Activated CD4-positive, alpha-beta T cell treated with anti-CD3 and anti-CD28 coated beads, Interleukin-2, amount 50 U/mL, for 48 hours (primary cell): Measurements from ENCODE around the gene TM9SF1.

Source experiments
- DNase-seq, 2 experiments: peaks; one replicate each; pipeline ENCODE4 v3.0.0-alpha.2; 2020

The TM9SF1 gene

DNA sequence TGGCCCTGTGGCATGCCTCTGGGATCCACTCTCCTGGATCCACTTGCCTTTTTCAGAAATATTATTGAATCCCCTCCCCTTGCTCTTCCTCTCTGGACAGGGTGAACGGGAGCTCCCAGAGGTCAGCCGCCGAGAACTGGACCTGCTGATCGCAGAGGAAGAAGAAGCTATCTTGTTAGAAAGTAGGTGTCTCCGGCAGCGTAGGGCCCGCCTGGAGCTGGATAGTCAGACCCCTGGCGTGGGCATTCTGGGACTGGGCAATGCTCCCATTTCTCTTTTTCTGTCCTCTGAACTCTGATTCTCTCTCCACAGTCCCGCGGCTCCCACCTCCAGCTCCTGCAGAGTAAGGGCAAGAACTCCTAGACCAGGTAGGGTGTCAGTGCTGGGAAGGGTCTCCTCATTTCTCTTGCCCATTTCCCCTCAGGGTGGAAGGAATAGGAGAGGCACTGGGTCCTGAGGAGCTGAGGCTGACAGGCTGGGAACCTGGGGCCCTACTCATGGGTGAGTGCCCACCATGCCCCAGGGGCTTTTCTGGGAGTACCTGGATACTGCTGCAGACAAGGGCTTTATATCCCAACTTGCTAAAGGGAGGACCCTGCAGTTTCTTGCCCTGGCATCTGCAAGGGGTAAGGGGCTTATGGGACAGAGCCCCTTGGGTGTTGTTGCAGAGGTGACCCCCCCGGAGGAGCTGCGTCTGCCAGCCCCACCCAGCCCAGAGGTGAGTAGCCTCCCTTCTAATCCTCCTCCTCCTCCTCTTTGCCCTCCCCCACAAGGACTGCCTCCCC is 18.0 kb downstream of the TM9SF1 start:
- no peak for DNase-seq

DNA sequence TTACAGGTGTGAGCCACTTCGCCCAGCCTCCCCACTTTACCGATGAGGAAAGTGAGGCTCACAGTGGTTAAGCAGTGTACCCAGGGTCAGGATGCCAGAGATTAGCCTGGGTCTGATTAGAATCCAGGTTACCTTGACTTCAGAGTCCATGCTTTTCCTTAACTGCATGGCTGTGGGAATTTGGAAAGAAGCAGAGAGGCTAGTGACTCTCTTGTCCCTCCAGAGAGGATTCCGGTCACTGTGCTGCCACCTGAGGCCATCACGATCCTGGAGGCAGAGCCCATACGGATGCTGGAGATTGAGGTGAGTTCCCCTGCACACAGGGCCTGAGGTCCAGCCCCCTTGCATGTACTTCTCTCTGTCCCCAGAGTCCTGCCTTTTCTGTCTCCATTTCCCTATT is 18.6 kb downstream of the TM9SF1 start:
- DNase-seq: no peak

DNA sequence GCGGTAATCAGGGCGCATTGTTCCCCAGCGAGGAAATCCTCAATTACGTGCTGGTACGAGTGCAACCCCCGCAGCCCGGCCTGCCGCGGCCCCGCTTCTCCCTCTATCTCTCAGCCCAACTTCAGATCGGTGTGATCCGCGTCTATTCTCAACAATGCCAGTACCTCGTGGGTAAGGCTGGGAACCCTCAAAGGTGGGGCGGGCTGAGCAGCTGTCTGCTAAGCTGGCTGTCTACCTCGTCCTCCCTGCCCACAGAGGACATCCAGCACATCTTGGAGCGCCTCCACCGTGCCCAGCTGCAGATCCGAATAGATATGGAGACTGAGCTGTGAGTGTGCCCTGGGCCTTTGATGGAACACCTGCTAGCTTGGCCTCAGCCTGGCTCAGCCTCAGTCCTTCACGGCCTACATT is 22.4 kb downstream of the TM9SF1 start:
- DNase-seq: no peak

DNA sequence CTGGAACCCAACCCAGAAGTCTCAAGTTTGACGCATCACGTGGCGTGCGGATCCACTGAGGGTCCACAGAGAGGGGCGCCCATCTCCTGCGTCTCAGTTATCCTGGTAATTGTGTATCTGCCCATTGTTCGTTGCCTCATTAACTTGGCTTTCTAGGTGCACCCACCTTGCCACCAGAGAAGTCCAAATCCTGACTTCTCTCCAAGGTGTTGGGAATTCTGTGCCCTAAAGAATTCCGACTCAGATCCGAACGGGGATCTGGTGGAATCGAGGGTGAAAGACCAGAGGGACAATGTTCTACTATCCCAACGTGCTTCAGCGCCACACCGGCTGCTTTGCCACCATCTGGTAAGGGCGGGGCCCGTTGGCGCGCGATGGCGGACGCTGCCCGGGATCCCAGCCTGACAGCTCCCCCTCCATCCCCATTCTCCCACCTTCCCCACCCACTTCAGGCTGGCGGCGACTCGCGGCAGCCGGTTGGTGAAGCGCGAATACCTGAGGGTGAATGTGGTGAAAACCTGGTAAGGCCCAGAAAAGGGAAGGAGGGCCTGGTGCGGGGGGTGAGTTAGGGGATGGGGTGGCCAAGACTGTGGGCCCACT is 22.9 kb downstream of the TM9SF1 start:
- DNase-seq: no peak

DNA sequence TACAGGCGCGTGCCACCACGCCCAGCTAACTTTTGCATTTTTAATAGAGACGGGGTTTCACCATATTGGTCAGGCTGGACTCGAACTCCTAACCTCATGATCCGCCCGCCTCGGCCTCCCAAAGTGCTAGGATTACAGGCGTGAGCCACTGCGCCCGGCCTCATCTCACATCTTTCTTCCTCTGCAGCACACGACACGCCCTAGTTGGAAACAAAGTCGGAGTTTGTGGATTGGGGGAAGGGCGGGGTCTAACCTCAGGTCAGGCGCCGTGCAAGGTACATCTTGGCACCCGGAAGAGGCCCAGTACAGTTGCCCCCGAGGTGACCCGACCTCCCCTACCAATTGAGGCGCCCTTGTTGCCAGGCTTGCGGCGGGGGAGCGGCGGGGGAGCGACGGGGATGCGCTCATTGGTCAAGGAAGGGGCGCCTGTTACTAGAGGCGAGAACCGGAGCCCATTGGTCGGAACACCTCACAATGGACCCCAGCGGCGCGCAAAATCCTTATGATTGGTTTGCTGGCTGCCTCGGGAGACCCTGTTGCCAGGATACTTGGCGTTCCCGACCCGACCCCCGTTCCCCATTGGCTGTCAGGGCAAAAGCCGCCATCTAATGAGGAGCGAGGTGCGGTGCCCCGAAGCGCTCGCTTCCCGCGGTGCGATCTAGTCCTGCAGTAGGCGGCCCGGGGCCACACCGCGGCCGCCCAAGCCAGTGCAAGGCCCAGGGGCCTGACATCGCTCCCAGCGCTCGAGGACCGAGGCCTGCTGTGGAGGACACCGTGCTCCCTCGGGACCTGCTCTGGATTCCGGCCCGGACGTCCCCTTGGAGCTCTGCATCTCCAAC is 23.6 kb downstream of the TM9SF1 start, which contains the start of gene REC8:
Gene REC8, plus strand, starts transcription at position 659 of the 839 bp plus-strand sequence. CDS start 473 bp downstream, outside the sequence.
- DNase-seq: peak; percentile 66 to 76

DNA sequence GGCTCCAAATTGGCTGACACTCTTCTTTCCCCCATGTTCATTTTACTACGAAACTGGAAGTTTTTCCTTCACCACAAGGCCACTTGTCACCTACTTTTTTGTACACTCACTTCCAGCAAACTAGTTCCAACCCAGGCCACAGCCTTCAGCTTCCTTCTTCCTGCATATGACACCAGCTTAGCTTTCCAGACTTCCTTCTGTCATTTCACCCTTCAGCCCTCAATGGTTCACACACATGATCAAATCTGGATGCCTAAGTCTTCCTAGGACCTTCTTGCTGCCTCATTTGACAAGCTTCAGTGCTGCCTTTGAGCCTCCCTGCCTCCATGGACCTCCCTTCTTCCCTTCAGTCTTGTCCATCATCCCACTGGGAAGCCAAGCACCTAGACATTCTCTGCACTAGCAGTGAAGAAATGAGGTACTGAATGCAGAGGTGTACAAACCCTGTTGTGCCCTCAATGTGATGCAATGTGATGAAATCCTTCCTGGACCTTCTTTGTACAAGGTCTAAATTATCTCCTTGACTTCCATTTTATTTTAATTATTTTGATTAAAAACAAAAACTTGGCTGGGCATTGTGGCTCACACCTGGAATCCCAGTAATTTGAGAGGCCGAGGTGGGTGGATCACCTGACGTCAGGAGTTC is 27.6 kb downstream of the TM9SF1 start:
- DNase-seq: no peak

DNA sequence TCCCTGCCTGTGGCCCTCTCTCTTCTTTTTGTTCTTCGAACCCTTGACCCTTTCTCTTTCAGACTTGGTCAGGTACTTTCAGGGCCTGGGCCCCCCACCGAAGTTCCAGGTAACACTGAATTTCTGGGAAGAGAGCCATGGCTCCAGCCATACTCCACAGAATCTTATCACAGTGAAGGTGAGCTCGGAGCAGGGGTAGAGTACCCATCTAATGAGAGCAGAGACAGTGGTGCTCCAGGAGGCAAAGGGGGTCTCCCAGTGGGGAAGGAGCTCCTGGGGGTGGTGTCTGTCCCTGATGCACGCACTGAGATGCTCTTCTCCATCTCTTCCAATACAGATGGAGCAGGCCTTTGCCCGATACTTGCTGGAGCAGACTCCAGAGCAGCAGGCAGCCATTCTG is 29.5 kb downstream of the TM9SF1 start:
- DNase-seq: no peak

DNA sequence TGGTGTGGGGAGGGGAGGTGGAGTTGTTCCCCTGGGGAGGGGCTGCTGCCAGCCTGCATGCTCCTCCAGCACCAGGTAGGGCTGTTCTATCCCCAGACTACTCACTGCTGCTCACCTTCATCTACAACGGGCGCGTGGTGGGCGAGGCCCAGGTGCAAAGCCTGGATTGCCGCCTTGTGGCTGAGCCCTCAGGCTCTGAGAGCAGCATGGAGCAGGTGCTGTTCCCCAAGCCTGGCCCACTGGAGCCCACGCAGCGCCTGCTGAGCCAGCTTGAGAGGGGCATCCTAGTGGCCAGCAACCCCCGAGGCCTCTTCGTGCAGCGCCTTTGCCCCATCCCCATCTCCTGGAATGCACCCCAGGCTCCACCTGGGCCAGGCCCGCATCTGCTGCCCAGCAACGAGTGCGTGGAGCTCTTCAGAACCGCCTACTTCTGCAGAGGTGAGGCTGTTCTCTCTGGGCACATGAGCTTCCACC is 30.7 kb downstream of the TM9SF1 start:
- DNase-seq: no peak

DNA sequence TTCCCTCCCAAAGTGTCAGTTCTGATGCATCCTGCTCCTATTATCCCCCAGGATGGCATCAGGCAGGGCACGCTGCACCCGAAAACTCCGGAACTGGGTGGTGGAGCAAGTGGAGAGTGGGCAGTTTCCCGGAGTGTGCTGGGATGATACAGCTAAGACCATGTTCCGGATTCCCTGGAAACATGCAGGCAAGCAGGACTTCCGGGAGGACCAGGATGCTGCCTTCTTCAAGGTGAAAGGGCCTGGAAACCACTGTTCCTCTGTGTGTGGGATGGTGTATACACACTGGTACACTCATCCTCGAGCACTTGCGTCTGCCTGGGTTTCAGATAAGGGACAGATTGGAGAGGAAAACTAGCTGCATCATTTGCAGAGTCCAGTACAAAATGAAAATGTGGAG is 33.1 kb downstream of the TM9SF1 start:
- peak; percentile 37 to 53 for DNase-seq

DNA sequence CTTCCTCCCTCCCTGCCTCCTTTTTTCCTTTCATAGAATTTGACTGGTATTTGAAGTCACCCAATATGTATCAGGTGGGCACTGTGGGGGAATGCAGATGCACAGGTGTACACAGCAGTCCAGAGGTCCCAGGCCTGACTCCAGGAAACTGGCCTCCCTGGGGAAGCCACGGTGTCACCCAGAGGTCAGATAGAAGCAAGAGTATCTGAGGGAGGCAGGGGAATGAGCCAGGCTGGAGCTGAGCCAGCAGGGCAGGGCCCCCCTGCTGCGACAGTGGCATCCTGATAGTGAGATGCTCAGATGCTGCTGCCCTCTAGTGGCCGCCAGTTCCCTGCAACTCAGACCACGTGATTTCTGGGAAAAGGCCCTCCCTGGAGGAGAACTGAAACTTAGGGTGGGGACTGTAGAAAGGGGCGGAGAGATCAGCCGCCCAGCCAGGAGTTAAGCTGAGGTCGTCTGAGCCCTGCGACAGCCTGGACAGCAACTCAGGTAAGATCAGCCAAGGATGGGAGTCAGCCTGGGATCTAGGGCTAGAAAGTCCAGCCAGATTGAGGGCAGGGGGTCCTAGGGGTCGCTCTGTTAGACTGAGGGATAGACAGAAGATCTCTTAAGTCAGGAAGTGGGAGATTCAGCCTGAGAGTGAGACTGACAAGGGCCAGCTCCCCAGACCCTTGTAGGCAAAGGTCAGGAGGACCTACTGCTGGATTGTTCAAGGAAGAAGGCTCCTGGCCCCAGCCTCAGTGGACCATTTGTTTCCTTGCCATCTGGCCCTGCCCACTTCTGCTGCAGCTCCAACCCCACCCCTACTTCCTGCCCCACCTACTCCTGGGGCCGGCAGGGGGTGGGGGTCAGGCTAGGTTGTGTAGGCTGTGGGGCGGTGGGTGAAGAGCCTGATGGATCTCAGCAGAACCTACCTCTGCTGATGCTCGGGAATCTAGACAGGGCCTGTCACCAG is 34.1 kb downstream of the TM9SF1 start, which contains the start of gene IRF9:
Gene IRF9, plus strand, starts transcription at position 416 of the 955 bp plus-strand sequence. CDS start 880 bp downstream, outside the sequence.
- DNase-seq: peak; percentile 98 to 99

DNA sequence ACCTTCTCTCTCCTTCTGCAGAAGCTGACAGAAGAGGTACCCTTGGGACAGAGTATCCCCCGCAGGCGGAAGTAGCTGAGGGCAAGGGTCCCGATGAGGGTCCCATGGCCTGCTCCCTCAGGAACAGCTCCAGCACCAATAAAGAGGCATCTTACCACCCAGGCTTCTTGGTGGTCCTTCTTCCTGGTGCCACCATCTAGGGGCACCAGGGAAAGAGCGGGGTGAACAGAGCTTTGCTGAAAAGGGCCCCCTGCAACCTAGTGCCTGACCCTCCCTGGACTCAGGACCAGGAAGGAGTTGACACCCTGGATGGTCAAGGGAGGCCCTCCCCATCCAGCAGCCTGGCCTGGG is 34.8 kb downstream of the TM9SF1 start:
- no peak for DNase-seq

DNA sequence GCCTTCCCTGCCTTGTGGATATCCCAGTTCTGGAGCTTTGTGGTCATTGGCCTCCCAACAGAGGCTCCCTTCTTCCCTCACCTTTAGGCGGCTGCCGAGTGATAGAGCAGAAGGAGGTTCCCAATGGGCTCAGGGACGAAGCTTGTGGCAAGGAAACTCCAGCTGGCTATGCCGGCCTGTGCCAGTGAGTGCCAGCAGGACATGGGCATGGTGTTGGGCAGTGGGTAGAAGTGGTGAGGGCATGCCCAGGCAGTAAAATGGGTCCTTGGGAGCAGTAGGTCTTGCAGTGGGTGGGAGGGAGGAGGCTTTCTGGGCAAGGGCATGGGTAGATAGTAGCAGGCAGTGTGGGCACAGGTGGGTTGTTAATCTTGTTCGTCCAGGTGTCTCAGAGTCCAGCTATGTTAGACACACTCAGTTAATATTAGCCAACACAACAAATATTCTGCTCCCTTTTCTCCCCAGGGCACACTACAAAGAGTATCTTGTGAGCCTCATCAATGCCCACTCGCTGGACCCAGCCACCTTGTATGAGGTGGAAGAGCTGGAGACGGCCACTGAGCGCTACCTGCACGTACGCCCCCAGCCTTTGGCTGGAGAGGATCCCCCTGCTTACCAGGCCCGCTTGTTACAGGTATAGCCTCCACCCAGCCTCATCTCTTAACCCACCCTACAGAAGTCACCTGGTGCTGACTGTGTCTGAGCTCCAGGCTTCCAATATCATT is 35.3 kb downstream of the TM9SF1 start:
- DNase-seq: no peak

DNA sequence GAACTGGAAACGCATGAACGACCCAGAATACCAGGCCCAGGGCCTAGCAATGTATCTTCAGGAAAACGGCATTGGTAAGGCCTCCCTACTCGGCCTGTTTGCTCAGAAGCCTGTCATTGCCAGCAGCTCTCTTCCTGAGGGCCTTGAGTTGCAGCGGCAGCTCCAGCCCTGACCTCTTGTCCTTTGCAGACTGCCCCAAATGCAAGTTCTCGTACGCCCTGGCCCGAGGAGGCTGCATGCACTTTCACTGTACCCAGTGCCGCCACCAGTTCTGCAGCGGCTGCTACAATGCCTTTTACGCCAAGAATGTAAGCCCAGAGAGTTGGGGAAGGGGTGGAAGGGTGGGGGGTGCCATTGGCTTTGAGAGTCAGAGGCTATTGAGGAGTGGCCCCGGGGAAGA is 37.9 kb downstream of the TM9SF1 start:
- DNase-seq: no peak

DNA sequence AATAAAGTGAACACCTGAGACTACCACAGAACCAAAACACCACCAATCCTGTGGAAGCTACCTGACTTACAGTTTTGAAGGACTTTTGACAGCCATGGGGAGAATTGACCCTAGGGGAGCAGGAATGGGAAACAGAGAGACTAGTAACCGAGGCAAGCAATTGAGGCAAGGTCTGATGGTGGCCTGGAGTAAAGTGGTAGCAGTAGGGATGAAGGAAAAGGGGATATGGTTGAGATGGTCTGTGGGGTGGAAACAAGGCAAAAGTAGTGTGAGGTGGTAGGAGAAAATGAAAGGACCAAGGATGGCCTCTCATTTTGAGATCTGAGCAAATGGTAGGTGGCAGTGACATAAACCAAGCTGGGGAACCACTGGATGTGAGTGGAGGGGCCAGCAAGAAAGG is 38.4 kb downstream of the TM9SF1 start:
- no peak for DNase-seq

DNA sequence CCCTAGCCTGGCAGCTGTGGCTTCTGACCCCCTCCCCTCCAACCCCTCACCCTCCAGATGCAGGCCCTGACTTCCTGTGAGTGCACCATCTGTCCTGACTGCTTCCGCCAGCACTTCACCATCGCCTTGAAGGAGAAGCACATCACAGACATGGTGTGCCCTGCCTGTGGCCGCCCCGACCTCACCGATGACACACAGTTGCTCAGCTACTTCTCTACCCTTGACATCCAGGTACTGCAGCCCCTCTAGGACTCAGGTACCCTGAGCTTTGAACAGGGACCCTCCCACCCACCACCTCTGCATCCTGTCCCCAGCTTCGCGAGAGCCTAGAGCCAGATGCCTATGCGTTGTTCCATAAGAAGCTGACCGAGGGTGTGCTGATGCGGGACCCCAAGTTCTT is 40.1 kb downstream of the TM9SF1 start:
- no peak for DNase-seq

DNA sequence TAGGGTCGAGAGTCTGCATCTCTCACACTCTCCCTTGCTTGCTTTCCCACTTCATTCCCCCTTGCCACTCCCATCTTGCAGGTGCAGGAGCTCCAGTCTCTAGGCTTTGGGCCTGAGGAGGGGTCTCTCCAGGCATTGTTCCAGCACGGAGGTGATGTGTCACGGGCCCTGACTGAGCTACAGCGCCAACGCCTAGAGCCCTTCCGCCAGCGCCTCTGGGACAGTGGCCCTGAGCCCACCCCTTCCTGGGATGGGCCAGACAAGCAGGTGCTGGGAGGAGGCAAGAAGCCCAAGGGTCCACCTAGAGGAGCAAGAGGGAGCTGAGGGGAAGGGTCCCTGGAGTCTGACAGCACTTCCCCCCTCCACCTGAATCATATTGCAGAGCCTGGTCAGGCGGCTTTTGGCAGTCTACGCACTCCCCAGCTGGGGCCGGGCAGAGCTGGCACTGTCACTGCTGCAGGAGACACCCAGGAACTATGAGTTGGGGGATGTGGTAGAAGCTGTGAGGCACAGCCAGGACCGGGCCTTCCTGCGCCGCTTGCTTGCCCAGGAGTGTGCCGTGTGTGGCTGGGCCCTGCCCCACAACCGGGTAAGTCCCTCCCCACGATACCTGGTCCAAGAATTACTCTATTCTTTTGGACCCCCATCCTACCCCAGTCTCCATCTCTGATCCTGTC is 43.7 kb downstream of the TM9SF1 start:
- DNase-seq: no peak

DNA sequence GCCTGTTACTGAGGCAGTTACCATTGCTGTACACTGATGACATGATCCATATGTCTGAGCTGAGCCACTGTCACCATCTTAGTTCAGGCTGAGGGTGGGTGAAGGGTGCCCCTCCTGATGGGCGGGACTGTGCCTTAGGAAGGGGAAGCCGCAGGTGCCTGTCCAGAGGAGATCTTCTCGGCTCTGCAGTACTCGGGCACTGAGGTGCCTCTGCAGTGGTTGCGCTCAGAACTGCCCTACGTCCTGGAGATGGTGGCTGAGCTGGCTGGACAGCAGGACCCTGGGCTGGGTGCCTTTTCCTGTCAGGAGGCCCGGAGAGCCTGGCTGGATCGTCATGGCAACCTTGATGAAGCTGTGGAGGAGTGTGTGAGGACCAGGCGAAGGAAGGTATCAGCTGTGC is 44.2 kb downstream of the TM9SF1 start:
- DNase-seq: no peak

DNA sequence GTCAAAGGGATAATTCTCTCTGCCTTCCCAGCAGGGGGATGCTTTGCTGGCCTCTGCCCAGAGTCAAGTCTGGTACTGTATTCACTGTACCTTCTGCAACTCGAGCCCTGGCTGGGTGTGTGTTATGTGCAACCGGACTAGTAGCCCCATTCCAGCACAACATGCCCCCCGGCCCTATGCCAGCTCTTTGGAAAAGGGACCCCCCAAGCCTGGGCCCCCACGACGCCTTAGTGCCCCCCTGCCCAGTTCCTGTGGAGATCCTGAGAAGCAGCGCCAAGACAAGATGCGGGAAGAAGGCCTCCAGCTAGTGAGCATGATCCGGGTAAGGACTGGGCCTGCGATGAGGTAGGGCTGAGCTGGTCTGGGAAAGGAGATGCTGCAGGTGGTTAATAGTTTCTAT is 44.7 kb downstream of the TM9SF1 start:
- no peak for DNase-seq

DNA sequence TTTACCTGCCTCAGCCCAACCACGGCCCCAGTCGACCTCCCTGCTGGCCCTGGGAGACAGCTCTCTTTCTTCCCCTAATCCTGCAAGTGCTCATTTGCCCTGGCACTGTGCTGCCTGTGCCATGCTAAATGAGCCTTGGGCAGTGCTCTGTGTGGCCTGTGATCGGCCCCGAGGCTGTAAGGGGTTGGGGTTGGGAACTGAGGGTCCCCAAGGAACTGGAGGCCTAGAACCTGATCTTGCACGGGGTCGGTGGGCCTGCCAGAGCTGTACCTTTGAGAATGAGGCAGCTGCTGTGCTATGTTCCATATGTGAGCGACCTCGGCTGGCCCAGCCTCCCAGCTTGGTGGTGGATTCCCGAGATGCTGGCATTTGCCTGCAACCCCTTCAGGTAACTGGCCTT is 45.2 kb downstream of the TM9SF1 start:
- DNase-seq: no peak

DNA sequence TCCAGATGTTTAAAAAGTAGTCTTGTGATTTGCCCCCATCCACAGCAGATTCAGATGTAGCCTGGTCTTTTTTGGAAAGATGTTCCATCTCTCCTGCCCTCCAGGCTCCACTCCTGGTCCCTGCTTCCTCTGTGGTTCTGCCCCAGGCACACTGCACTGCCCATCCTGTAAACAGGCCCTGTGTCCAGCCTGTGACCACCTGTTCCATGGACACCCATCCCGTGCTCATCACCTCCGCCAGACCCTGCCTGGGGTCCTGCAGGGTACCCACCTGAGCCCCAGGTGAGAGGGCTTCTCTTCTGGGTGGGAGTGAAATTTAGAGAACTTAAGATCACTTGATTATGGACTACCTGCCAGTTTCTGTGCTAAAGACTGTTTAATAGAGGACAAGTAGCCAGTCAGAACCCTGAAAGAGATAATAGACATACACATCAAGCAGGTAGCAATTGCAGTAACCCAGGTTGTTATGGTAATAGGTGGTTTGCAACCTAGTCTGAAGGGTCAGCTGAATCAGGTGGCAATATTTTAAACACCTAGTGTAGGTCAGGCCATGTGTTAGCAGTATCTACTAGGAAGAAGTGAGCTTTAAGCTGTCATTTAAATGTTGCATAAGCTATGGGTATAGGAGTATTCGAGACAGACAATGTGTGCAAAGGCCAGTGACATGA is 45.8 kb downstream of the TM9SF1 start:
- no peak for DNase-seq
